Inflammatory macrophage (primary cell): Measurements from ENCODE around the gene OTUD4.
"Not testable (repeated sequence)": the region's sequence is repeated elsewhere in the genome, so short reads cannot be mapped to it uniquely, and the experiment has no call there.

Experiments used
- DNase-seq, 2 donors: peaks; one replicate each; pipeline ENCODE4 v3.0.0-alpha.2; 2020 to 2022
- total RNA-seq, 18 experiments: gene quantifications; one replicate each; lab custom pipeline; 2026; ENCODE audit warnings: mixed read lengths in 6 of 18, inconsistent platforms in 2 of 18; lab: John Stamatoyannopoulos, UW

Gene OTUD4
- 81.1 to 190 (median 140) reads per million in 18 experiments for total RNA-seq

- peak; percentile 95 to 98 for DNase-seq
Measured at GRCh38 chr4:145180298-145181090, at the start of gene OTUD4. Gene OTUD4, minus strand, starts transcription at chr4:145180589. Its CDS starts 616 bp downstream, at chr4:145179973.

DNA sequence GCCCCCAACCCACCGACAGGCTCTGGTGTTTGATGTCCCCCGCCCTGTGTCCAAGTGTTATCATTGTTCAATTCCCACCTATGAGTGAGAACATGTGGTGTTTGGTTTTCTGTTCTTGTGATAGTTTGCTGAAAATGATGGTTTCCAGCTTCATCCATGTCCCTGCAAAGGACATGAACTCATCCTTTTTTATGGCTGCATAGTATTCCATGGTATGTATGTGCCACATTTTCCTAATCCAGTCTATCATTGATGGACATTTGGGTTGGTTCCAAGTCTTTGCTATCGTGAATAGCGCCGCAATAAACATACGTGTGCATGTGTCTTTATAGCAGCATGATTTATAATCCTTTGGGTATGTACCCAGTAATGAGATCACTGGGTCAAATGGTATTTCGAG lies 42.8 kb upstream of the OTUD4 start:
- not testable (repeated sequence) for DNase-seq

DNA sequence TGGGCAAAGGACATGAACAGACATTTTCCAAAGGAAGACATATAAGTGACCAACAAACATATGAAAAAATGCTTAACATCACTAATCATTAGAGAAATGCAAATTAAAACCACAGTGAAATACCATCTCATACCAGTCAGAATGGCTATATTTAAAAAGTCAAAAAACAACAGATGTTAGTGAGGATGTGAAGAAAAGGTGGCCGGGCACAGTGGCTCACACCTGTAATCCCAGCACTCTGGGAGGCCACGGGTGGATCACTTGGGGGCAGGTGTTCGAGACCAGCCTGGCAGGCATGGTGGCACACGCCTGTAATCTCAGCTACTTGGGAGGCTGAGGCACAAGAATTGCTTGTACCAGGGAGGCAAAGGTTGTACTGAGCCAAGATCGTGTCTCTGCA lies 41.1 kb upstream of the OTUD4 start:
- not testable (repeated sequence) for DNase-seq

- no peak for DNase-seq
Measured at GRCh38 chr4:145219090-145219489, 38.7 kb upstream of the OTUD4 start.

DNA sequence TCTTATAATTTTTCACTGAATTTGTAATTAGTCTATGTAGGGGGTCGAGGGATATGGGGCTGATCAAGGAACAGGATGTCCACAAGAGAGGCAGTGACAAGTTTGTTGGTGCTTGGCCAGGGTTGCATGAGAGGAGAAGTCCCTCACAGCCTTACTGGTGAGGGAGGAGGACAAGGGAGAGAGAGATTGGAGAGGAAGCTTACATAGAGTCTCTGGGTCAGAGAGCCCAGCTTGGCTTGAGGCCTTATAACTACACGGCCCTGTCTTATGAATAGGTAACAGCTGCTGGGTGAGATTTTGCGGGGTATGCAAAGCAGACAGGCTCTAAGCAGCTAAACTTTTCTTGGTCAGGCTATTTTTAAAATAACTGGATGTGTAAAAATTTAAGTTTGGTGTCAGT lies 37.9 kb upstream of the OTUD4 start:
- no peak for DNase-seq

GRCh38 chr4:145217349-145217748 lies 37.0 kb upstream of the OTUD4 start:
- DNase-seq, result peak in 1 of 2 donors; percentile 2

- peak in 1 of 2 donors; percentile 8 for DNase-seq
Measured at GRCh38 chr4:145216535-145216934, 36.1 kb upstream of the OTUD4 start.

GRCh38 chr4:145213245-145213644 lies 32.9 kb upstream of the OTUD4 start:
- no peak for DNase-seq

DNA sequence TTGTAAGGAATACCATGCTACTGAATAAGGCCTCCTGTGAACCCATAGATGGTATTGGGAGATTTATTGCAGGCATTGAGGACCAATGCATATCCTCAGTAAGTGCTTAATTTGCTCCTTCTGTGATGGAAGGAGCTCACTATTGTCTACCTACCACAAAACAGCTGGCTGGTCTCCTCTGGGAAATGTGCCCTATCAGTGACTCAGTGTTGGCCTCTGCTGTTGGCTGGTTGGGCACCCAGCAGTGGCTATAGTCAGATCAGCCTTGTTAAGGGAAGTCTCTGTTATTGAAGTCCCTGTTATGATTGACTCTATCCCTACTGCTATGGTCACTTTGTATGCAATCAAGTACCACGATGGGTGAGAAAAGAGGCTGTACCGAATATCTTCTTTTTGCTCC lies 27.5 kb upstream of the OTUD4 start:
- DNase-seq, result no peak

GRCh38 chr4:145203410-145203809 lies 23.0 kb upstream of the OTUD4 start:
- no peak for DNase-seq

DNA sequence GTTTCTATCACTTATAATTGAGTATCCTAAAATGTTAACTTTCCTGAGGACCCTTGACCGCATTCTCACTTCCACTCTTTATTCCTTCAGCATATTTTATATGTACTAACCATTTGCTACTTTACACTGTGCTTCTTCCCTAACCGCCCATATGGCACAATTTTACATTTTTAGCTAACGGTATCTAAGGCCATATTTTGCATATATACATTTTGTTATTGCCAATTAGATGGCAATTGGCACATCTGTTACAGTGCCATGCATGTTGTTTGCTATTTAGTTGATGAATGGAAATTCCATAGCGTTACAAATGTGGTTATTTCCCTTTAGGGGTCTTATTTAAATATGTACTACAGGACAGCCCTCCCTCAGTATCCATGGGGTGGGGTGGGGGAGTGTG lies 20.0 kb upstream of the OTUD4 start:
- DNase-seq, result no peak

DNA sequence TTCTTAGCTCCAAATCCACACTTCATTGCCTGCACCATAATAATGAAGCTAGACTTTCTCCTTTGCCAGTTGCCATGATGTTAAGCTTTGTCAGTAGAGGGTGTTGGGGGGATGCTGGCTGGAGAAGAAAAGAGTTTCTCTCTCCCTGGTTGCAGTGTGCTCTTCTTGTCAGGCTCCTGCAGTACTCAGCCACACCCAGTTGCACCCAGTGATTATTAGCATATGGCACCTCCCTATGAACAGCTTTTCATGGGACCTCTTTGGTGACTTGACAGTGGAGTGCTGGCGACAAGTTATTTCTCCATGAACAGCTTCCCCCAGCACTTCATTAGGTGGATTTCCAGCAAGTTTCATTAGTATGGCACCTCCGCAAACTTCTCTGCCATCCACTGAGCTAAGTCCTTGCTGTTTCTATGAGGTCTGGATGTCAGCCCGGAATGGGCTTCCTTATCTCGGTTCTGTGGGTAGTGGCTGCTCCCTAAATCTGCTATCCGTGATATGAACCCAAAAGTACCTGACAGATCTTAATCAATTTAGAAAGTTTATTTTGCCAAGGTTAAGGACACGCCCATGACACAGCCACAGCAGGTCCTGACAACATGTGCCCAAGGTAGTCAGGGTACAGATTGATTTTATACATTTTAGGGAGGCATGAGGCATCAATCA lies 18.8 kb upstream of the OTUD4 start:
- DNase-seq, result no peak

DNA sequence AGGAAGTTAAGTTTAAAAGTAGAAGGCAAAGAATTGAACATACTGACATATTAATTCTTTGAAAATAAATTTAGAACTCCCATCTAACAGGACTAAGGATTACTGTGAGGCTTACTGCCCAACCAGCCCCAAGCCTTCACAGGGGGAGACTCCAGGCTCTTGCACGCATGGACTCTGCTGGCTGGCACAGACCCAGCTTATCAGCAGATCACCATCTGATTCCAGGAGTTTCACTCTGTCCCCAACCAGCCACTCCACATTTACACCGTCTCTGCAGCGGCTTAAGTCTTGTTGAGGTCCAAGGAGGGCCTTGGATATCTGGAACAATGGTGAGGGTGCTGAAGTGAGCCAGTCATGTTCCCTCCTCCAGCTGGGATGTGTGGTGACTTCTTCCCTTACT lies 16.4 kb upstream of the OTUD4 start:
- no peak for DNase-seq

- DNase-seq, result peak in 1 of 2 donors; percentile 23
Measured at GRCh38 chr4:145195167-145195952, 15.0 kb upstream of the OTUD4 start.

DNA sequence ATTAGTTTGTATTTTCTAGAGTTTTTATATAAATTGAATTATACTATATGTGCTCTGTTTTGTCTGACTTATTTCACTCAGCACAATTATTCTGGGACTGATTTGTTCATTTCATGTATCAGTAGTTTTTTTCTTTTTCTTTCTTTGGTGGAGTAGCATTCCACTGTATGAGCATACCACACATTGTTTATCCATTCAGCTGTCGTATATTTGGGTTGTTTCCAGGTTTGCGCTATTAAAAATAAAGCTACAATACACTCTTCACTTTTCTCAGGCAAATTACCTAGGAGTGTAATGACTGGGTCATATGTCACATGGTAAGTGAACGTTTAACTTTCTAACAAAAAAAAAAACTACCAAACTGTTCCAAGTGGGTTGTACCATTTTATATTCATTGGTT lies 9.6 kb upstream of the OTUD4 start:
- no peak for DNase-seq

DNA sequence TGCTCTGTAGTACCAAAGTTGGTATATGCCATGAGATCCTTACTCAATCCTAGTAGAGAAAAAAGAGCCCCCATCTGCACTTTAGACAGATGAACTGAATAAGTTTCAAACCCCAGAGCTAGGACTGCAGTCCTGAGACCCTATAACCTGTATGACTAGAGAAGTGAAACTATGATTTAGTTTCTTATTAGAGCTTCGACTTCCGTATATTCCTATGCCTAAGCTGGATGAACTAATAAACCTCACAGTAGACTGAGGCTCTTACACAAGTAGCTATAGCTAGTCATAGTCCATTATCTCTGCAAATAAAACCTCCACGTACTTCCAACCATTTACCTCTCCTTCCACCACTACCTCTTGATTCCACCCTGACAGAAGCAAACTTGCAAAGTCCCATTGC lies 6.3 kb upstream of the OTUD4 start:
- peak; percentile 51 to 61 for DNase-seq

GRCh38 chr4:145183581-145183980 lies 3.2 kb upstream of the OTUD4 start:
- DNase-seq, result no peak

- DNase-seq, result no peak
Measured at GRCh38 chr4:145183023-145183422, 2.6 kb upstream of the OTUD4 start.

- DNase-seq, result no peak
Measured at GRCh38 chr4:145182222-145182621, 1.8 kb upstream of the OTUD4 start.

DNA sequence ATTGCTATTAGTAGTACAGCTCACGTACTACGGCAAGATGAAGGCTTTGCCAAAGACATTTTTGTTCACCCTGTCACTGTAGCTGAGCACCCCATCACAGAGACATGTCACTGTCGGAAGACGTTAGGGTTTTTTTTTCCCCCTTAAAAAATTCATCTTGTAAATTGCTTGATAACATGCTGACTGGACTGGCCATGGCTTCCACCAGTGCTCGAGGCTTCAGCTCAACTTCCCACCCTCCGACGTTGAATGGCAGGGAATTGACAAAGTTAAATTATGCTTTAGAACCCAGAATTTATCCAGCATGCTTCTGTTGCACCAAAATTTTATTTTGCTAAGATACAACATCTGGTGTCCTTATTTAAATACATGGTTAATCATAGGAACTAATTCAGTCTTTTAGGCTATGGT lies 707 bp upstream of the OTUD4 start:
- DNase-seq, result peak in 1 of 2 donors; percentile 3

GRCh38 chr4:145179861-145180297 lies 510 bp downstream of the OTUD4 start:
- peak; percentile 35 to 78 for DNase-seq

- DNase-seq, result peak; percentile 74 to 88
Measured at GRCh38 chr4:145179281-145179860, 1.0 kb downstream of the OTUD4 start.
